ENCODE measurements around the gene NSUN5.
"Not testable (repeated sequence)": the region's sequence is repeated elsewhere in the genome, so short reads cannot be mapped to it uniquely, and the experiment has no call there.

NSUN5 gene

DNA sequence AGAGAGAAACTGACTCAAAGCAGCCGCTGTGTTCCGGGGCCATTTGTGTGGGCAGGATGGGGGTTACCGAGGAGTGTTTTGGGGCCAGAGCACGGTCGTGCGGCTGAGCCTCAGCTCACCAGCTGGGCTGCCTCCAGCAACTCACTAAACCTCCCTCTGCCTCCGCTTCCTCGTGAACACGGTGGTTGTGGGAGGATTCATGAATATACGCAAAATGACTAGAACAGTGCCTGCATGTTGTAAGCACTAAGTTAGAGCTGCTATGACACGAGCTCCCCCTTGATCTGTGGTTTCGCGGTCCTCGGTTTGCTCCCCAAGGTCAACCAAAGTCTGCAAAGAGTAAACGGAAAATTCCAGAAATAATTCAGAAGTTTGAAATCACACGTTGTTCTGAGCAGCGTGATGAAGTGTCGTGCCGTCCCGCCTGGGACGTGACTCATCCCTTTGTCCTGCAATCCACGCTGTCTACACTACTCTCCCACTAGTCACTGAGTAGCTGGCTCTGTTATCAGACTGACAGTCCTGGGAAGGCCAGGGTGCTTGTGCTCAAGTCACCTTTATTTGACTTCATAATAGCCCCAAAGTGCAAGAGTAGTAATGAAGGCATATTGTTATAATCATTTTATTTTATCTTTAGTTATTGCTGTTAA lies 41.8 kb downstream of the NSUN5 start:
- not testable (repeated sequence) for DNase-seq

DNA sequence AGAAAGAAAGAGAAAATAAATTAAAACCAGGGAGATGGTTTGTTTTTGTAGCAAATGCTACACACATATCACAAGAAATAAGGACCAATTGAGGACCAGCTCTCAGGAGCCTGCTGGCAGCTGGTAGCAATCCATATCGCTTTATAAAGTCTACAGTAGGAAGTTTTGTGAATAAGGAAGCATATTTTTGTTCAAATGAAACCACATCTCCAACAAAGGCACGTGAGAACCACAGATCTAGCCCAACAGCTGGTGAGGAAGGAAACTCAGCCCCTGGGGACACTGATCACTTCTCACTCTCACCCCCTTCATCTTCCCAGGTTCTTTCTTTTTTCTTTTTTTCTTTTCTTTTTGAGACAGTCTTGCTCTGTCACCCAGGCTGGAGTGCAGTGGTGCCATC lies 46.2 kb downstream of the NSUN5 start:
- DNase-seq = not testable (repeated sequence)

Data from activated T-cell treated with anti-CD3 and anti-CD28 coated beads, Interleukin-2, amount 50 U/mL, for 48 hours (primary cell).